ENCODE results near the gene HSD17B4. TPM values are rescaled to one million over a fixed set of nuclear protein-coding genes. Genes with fewer than 3 reads are reported as not detected.

Gene HSD17B4
- total RNA-seq, 2 donors from 2014 or later: 168 to 174 TPM

- no peaks in the 10 kb centered on the region for H3K27me3 ChIP-seq (replicated peaks; ENCODE audit: insufficient read depth)
- H3K9me3 ChIP-seq: no peaks in the 10 kb centered on the region
- DNase-seq (ENCODE audit: low spot score) (no peak), ATAC-seq (ENCODE audit: insufficient number of reproducible peaks, low FRiP score, low read depth) (no peak)
- no peak overlapping the region for H3K4me3 ChIP-seq
- TF ChIP-seq CTCF (IDR thresholded peaks at IDR 0.05): no peak
- H3K36me3 ChIP-seq: peaks cover 8% of the 10 kb centered on the region
- no peak overlapping the region for H3K27ac ChIP-seq
- H3K4me1 ChIP-seq (ENCODE audit: control insufficient read depth in 1 of 2, low read depth in 2 of 2): peaks cover 0 to 3% of the 10 kb centered on the region in 2 donors
These were observed 68.9 kb downstream of the HSD17B4 start for GRCh38 chr5:119521232-119521631.

GRCh38 chr5:119522841-119523240 lies 70.5 kb downstream of the HSD17B4 start:
- Histone ChIP-seq H3K36me3 (peaks cover 8% of the 10 kb centered on the region), H3K27ac (no peak overlapping the region), H3K27me3 (replicated peaks; ENCODE audit: insufficient read depth) (no peaks in the 10 kb centered on the region)

GRCh38 chr5:119524485-119524884 lies 72.2 kb downstream of the HSD17B4 start:
- H3K9me3 ChIP-seq: no peaks in the 10 kb centered on the region
- no peak for ATAC-seq (ENCODE audit: insufficient number of reproducible peaks, low FRiP score, low read depth)
- H3K27ac ChIP-seq: no peak overlapping the region
- no peak overlapping the region for H3K4me3 ChIP-seq
- H3K36me3 ChIP-seq: peaks cover 4% of the 10 kb centered on the region
- TF ChIP-seq CTCF (IDR thresholded peaks at IDR 0.05): no peak
- peaks cover 0 to 3% of the 10 kb centered on the region in 2 donors for H3K4me1 ChIP-seq (ENCODE audit: control insufficient read depth in 1 of 2, low read depth in 2 of 2)
- DNase-seq (ENCODE audit: low spot score): no peak
- H3K27me3 ChIP-seq (replicated peaks; ENCODE audit: insufficient read depth): no peaks in the 10 kb centered on the region

More at GRCh38 chr5:119522841-119523240, 70.5 kb downstream of the HSD17B4 start:
- TF ChIP-seq CTCF (IDR thresholded peaks at IDR 0.05): no peak
- peaks cover 0 to 3% of the 10 kb centered on the region in 2 donors for H3K4me1 ChIP-seq (ENCODE audit: control insufficient read depth in 1 of 2, low read depth in 2 of 2)
- H3K9me3 ChIP-seq: no peaks in the 10 kb centered on the region
- no peak overlapping the region for H3K4me3 ChIP-seq
- DNase-seq (ENCODE audit: low spot score) (no peak), ATAC-seq (ENCODE audit: insufficient number of reproducible peaks, low FRiP score, low read depth) (no peak)

GRCh38 chr5:119527351-119527750 lies 75.1 kb downstream of the HSD17B4 start:
- no peak for TF ChIP-seq CTCF (IDR thresholded peaks at IDR 0.05)
- Histone ChIP-seq H3K27me3 (replicated peaks; ENCODE audit: insufficient read depth) (no peaks in the 10 kb centered on the region), H3K9me3 (no peaks in the 10 kb centered on the region), H3K4me1 (ENCODE audit: control insufficient read depth in 1 of 2, low read depth in 2 of 2) (peaks cover 0 to 3% of the 10 kb centered on the region in 2 donors), H3K27ac (no peak overlapping the region), H3K36me3 (peaks cover 11% of the 10 kb centered on the region), H3K4me3 (no peak overlapping the region)
- ATAC-seq (ENCODE audit: insufficient number of reproducible peaks, low FRiP score, low read depth): no peak
- DNase-seq (ENCODE audit: low spot score): no peak

GRCh38 chr5:119529811-119530210 lies 77.5 kb downstream of the HSD17B4 start:
- DNase-seq (ENCODE audit: low spot score) (no peak), ATAC-seq (ENCODE audit: insufficient number of reproducible peaks, low FRiP score, low read depth) (no peak)
- H3K27me3 ChIP-seq (replicated peaks; ENCODE audit: insufficient read depth): no peaks in the 10 kb centered on the region
- H3K9me3 ChIP-seq: no peaks in the 10 kb centered on the region
- H3K27ac ChIP-seq: no peak overlapping the region
- H3K4me1 ChIP-seq (ENCODE audit: control insufficient read depth in 1 of 2, low read depth in 2 of 2): peaks cover 0 to 3% of the 10 kb centered on the region in 2 donors
- TF ChIP-seq CTCF (IDR thresholded peaks at IDR 0.05): no peak
- H3K4me3 ChIP-seq: no peak overlapping the region
- peaks cover 11% of the 10 kb centered on the region for H3K36me3 ChIP-seq

Measured in thoracic aorta (tissue), 2 donors.